Measurements from ENCODE around the gene KCNN3.

Gene KCNN3

DNA sequence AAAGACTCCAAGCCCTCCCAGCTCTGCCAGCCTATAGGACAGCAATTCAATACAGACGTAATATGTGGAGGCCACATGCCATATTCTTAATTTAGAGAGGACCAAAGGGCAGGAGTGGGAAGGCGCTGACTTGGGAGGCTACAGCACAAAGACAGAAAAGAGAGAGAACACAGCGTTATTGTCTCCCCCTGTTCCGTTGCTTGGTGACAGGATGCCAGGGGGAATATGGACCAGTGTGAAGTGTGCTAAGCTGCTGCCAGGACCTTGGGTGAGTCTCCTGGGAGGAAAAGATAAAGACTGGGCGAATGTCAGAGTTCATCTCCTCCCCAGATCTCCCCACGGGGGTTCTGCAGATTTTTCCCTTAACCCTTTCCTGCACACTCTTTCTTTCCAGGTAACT, 160.0 kb downstream of the KCNN3 start:
- TF ChIP-seq, protein P1, sequence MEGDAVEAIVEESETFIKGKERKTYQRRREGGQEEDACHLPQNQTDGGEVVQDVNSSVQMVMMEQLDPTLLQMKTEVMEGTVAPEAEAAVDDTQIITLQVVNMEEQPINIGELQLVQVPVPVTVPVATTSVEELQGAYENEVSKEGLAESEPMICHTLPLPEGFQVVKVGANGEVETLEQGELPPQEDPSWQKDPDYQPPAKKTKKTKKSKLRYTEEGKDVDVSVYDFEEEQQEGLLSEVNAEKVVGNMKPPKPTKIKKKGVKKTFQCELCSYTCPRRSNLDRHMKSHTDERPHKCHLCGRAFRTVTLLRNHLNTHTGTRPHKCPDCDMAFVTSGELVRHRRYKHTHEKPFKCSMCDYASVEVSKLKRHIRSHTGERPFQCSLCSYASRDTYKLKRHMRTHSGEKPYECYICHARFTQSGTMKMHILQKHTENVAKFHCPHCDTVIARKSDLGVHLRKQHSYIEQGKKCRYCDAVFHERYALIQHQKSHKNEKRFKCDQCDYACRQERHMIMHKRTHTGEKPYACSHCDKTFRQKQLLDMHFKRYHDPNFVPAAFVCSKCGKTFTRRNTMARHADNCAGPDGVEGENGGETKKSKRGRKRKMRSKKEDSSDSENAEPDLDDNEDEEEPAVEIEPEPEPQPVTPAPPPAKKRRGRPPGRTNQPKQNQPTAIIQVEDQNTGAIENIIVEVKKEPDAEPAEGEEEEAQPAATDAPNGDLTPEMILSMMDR (conservative IDR thresholded peaks at IDR 0.05; ENCODE audit: control insufficient read depth, insufficient read depth, low read depth, low read length) = no peak

DNA sequence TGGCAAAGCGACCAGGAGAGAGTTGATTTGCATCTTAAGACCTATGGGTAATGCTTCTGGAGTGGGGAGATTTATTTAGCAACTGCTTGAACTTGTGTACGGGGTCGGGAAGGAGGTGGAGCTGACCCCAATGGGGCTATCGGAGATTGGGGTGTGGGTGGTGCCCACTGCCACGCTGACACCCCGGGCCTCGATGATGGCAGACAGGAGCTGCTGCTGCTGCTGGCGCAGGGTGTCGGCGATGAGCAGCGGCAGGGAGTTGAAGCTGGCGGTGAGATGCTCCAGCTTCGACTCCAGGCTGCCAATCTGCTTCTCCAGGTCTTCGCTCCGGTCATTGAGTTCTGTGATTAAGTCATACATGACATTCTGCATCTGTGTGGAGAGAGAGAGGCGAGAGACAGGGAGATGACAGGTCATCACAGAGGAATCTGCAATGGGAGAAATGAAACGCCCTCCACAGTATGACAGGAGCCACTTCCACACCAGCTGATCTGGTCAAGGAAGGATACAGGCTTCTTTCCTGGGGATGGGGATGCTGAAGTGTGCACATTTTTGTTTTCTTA, 162.1 kb downstream of the KCNN3 start:
- TF ChIP-seq, protein P1 (conservative IDR thresholded peaks at IDR 0.05; ENCODE audit: control insufficient read depth, insufficient read depth, low read depth, low read length) = no peak
- no peak for DNase-seq (ENCODE audit: low read depth)
- no peak overlapping the region for H3K4me3 ChIP-seq (ENCODE audit: control insufficient read depth, low read depth, low read length)

More for the DNA sequence above, 160.0 kb downstream of the KCNN3 start:
- H3K4me3 ChIP-seq (ENCODE audit: control insufficient read depth, low read depth, low read length) = no peak overlapping the region
- no peak for DNase-seq (ENCODE audit: low read depth)

DNA sequence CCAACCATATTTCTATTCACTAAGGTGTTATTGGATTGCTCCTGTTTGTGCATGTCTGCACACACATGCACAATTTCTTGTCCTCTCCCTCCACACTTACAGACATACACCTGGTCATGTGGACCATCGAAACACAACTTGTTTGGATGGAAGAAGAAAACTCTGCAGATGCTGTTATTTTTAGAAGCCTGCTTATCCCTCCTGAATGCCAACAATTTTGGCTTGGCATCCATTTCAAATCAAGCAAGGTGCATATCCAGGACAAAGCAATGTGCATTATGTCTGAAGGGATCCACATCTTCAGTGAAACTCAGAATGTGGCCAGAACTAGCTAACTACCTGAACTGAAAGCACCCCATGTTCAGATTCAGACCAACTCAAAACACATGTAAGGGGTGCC, 163.2 kb downstream of the KCNN3 start:
- no peak overlapping the region for H3K4me3 ChIP-seq (ENCODE audit: control insufficient read depth, low read depth, low read length)
- TF ChIP-seq, protein P1 (conservative IDR thresholded peaks at IDR 0.05; ENCODE audit: control insufficient read depth, insufficient read depth, low read depth, low read length) = no peak
- DNase-seq (ENCODE audit: low read depth) = no peak

DNA sequence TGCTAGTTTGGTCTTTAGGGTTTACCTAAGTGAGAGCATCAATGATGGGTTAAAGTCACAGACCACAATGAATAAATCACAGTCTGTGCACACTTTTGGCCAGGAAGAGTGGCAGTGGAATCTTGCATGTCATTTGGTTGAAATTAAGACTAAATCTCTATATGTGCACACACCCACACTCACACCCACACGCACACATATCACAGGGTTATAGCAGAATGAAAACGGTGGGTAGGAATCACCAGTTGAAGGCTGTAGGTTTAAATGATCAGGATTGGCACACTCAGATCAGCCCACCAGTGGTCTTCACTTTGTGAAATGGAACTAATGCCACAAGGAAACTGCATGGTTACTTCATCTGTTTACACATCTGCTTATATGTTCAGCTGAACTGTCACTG, 164.5 kb downstream of the KCNN3 start:
- TF ChIP-seq, protein P1 (conservative IDR thresholded peaks at IDR 0.05; ENCODE audit: control insufficient read depth, insufficient read depth, low read depth, low read length) = no peak
- no peak overlapping the region for H3K4me3 ChIP-seq (ENCODE audit: control insufficient read depth, low read depth, low read length)
- no peak for DNase-seq (ENCODE audit: low read depth)

DNA sequence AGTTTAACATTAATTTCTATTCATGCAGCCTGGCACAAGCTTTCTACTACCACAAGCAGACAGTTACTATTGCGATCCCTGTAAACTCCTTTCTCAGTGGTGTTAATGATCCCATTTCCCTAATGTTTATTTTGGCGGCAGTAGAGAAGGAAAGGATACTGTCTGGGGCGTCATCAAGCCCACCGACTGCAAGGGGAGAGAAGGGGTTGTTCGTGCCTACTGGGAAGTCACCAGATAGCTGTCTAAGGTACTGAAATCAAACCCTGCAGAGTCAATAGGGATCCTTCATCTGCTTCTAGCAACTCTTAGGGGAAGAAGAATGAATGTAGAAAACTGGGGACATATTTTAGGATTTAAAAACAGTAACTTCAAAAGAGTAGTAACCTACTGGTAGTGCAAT, 166.9 kb downstream of the KCNN3 start:
- no peak overlapping the region for H3K4me3 ChIP-seq (ENCODE audit: control insufficient read depth, low read depth, low read length)
- TF ChIP-seq, protein P1 (conservative IDR thresholded peaks at IDR 0.05; ENCODE audit: control insufficient read depth, insufficient read depth, low read depth, low read length) = no peak
- DNase-seq (ENCODE audit: low read depth) = no peak

DNA sequence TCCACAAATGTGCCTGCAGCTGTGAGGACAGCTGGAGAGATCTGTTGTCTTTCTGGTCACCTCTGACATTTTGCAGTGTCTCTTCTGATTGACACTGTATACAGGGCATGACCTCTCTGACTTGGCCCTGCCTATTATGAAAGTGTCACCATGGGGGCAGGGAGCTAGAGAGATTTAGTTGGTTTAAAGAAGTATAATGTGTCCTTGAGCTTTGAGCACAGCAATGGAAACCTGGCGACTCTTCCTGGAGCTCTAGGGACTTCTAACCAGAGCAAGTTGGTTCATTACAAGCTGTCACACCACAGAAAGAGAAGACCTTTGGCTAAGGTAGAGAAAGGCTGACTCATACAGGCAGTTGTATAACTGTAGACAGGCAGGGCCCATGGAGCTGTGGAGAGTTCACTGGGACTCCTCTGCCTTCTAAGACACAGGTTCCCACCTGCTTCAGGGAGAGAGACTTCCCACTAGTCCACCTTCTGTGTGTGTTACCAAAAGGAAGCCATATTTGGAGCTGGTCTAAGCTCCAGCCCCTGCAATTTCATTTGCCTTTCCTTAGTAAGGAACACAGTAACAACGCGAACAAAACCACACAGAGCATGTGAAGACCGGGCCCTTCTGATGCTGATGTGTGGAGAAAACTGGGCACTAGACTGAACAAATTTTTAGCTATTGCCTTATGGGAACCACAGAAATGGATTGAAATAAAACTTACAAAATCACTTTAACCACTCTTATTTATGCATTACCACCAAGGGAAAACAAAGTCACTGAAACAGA, 171.6 kb downstream of the KCNN3 start:
- TF ChIP-seq, protein P1 (conservative IDR thresholded peaks at IDR 0.05; ENCODE audit: control insufficient read depth, insufficient read depth, low read depth, low read length) = no peak
- no peak overlapping the region for H3K4me3 ChIP-seq (ENCODE audit: control insufficient read depth, low read depth, low read length)
- no peak for DNase-seq (ENCODE audit: low read depth)
